Liver (tissue), 9 donors: ENCODE measurements around the gene ULK1. TPM values are rescaled to one million over a fixed set of nuclear protein-coding genes. Genes with fewer than 3 reads are reported as not detected.

Experiments
- DNase-seq: peaks from one replicate; pipeline ENCODE4 v3.0.0-alpha.2; 2017; ENCODE audit warnings: low spot score
- H3K27ac ChIP-seq, 2 donors: one replicate each; pipeline ENCODE4 v1.7.0; 2013; ENCODE audit warnings: inconsistent platforms in 2 of 2, low read length in 2 of 2, control low read depth in 1 of 2, low read depth in 1 of 2, mild to moderate bottlenecking in 1 of 2
- H3K27me3 ChIP-seq, 4 donors: one replicate each; pipeline versions ENCODE4 v1.6.1 to v1.7.0; 2013; ENCODE audit warnings: low read length in 3 of 4, inconsistent platforms in 1 of 4, mild to moderate bottlenecking in 1 of 4, moderate library complexity in 1 of 4; ENCODE audit not compliant: control insufficient read depth in 4 of 4, insufficient read depth in 4 of 4
- H3K36me3 ChIP-seq, 4 donors: one replicate each; pipeline versions ENCODE4 v1.6.1 to v1.7.0; 2013; ENCODE audit warnings: low read length in 3 of 4, mild to moderate bottlenecking in 3 of 4, low read depth in 1 of 4, moderate library complexity in 1 of 4; ENCODE audit not compliant: control insufficient read depth in 4 of 4, insufficient read depth in 3 of 4
- H3K4me1 ChIP-seq, 4 donors: one replicate each; pipeline versions ENCODE4 v1.6.1 to v1.7.0; 2013; ENCODE audit warnings: low read length in 3 of 4, mild to moderate bottlenecking in 3 of 4, moderate library complexity in 1 of 4; ENCODE audit not compliant: control insufficient read depth in 4 of 4, insufficient read depth in 4 of 4
- H3K4me3 ChIP-seq, 3 donors: one replicate each; pipeline versions ENCODE4 v1.6.1 to v1.7.0; 2013; ENCODE audit warnings: low read length in 3 of 3, control low read depth in 1 of 3, low read depth in 1 of 3, mild to moderate bottlenecking in 1 of 3
- H3K9ac ChIP-seq, 2 donors: one replicate each; pipeline ENCODE4 v1.7.0; 2013; ENCODE audit warnings: low read length in 2 of 2, mild to moderate bottlenecking in 2 of 2, moderate library complexity in 2 of 2, control low read depth in 1 of 2, low read depth in 1 of 2
- H3K9me3 ChIP-seq, 4 donors: one replicate each; pipeline versions ENCODE4 v1.6.1 to v1.7.0; 2013; ENCODE audit warnings: low read length in 3 of 4; ENCODE audit not compliant: control insufficient read depth in 4 of 4
- ATF3 ChIP-seq: IDR thresholded peaks from 2 replicates; pipeline ENCODE4 v1.6.1; 2016; ENCODE audit warnings: antibody characterized with exemption
- CTCF ChIP-seq: fragments of 150-350 bp; IDR thresholded peaks from 2 replicates; pipeline ENCODE4 v1.5.1; 2017; ENCODE audit warnings: improper control_type of control experiment, low read depth, low read length; ENCODE audit not compliant: missing input control
- EGR1 ChIP-seq, 2 donors: IDR thresholded peaks; 2 replicates each; pipeline ENCODE4 v1.6.1; 2016 to 2018; ENCODE audit warnings: antibody characterized with exemption in 2 of 2, low read depth in 2 of 2
- FOXA1 ChIP-seq: IDR thresholded peaks from 2 replicates; pipeline ENCODE4 v1.6.1; 2016; ENCODE audit warnings: antibody characterized with exemption
- FOXA2 ChIP-seq: IDR thresholded peaks from 2 replicates; pipeline ENCODE4 v1.6.1; 2016; ENCODE audit warnings: antibody characterized with exemption
- GABPA ChIP-seq, 2 donors: IDR thresholded peaks in 1 of 2; conservative IDR thresholded peaks in 1 of 2; 2 replicates each; pipeline ENCODE4 v1.6.1; 2016; ENCODE audit warnings: antibody characterized with exemption in 2 of 2, mild to moderate bottlenecking in 1 of 2, moderate library complexity in 1 of 2
- HNF4A ChIP-seq, 2 donors: conservative IDR thresholded peaks; 2 replicates each; pipeline ENCODE4 v1.6.1; 2016; ENCODE audit warnings: antibody characterized with exemption in 2 of 2, mild to moderate bottlenecking in 2 of 2
- HNF4G ChIP-seq: IDR thresholded peaks from 2 replicates; pipeline ENCODE4 v1.6.1; 2016; ENCODE audit warnings: antibody characterized with exemption
- JUND ChIP-seq, 2 donors: IDR thresholded peaks; 2 replicates each; pipeline ENCODE4 v1.6.1; 2016; ENCODE audit warnings: antibody characterized with exemption in 2 of 2
- MAX ChIP-seq: IDR thresholded peaks from 2 replicates; pipeline ENCODE4 v1.6.1; 2016; ENCODE audit warnings: antibody characterized with exemption
- NR2F2 ChIP-seq: IDR thresholded peaks from 2 replicates; pipeline ENCODE4 v1.6.1; 2016; ENCODE audit warnings: antibody characterized with exemption
- RAD21 ChIP-seq, 2 donors: IDR thresholded peaks; 2 replicates each; pipeline ENCODE4 v1.6.1; 2016; ENCODE audit warnings: antibody characterized with exemption in 2 of 2, mild to moderate bottlenecking in 2 of 2
- REST ChIP-seq: IDR thresholded peaks from 2 replicates; pipeline ENCODE4 v1.6.1; 2016; ENCODE audit warnings: antibody characterized with exemption, mild to moderate bottlenecking
- RXRA ChIP-seq, 2 donors: IDR thresholded peaks; 2 replicates each; pipeline ENCODE4 v1.6.1; 2017 to 2018; ENCODE audit warnings: antibody characterized with exemption in 2 of 2, mild to moderate bottlenecking in 1 of 2
- SP1 ChIP-seq: IDR thresholded peaks from 2 replicates; pipeline ENCODE4 v1.6.1; 2018; ENCODE audit warnings: antibody characterized with exemption, mild to moderate bottlenecking
- TAF1 ChIP-seq: conservative IDR thresholded peaks from 2 replicates; pipeline ENCODE4 v1.6.1; 2016; ENCODE audit warnings: antibody characterized with exemption, mild to moderate bottlenecking
- YY1 ChIP-seq: IDR thresholded peaks from 2 replicates; pipeline ENCODE4 v1.6.1; 2016; ENCODE audit warnings: antibody characterized with exemption, mild to moderate bottlenecking
- ZBTB33 ChIP-seq: IDR thresholded peaks from 2 replicates; pipeline ENCODE4 v1.6.1; 2016; ENCODE audit warnings: antibody characterized with exemption
- WGBS: extraction: QIAGEN DNeasy Blood & Tissue Kit; methylation state at CpG from one replicate; pipeline ENCODE4 v1.1.7; 2013; 5-methylcytosine and 5-hydroxymethylcytosine counted together
- polyA plus RNA-seq, 2 donors: library from polyadenylated mRNA; stranded (reverse) in 1 of 2; unstranded in 1 of 2; fragments of 200-250 nt in 1 of 2; fragments of >200 nt in 1 of 2; fragmentation: Nextera tagmentation in 1 of 2; extraction: Ambion mirVana in 1 of 2; gene quantifications; one replicate each; pipeline versions ENCODE4 v1.2.1 to v1.2.3, GENCODE V29; 2013 to 2015
- total RNA-seq, 2 donors: library from RNA; depleted of rRNA; stranded (reverse); fragments of >200 nt; gene quantifications; one replicate each; pipeline ENCODE4 v1.2.3, GENCODE V29; 2014
- donor health status: healthy.
- donor health status: healthy.
- donor health status: healthy.
- donor health status: healthy.
- donor health status: healthy.

ULK1 gene
- total and polyA plus RNA-seq, 4 donors = 12.5 to 41.7 (median 15.1) TPM

GRCh38 chr12:131905630-131906091 lies 11.2 kb downstream of the ULK1 start (continued):
- TF ChIP-seq ATF3 (no peak), ZBTB33 (no peak), FOXA1 (no peak), GABPA (IDR thresholded peaks at IDR 0.05 in 1 of 2, conservative IDR thresholded peaks at IDR 0.05 in 1 of 2) (no peak), JUND (IDR thresholded peaks at IDR 0.05) (no peak), NR2F2 (no peak)

GRCh38 chr12:131907379-131908091 lies 13.1 kb downstream of the ULK1 start:
- no peak for DNase-seq
- Histone ChIP-seq H3K9me3 (no peaks in the 10 kb centered on the region), H3K4me3 (no peak overlapping the region), H3K27ac (no peak overlapping the region), H3K4me1 (peaks cover 0 to 8% (median 0%) of the 10 kb centered on the region in 4 donors), H3K27me3 (no peaks in the 10 kb centered on the region), H3K36me3 (peaks cover 22 to 54% (median 28%) of the 10 kb centered on the region in 4 donors), H3K9ac (no peak overlapping the region)
- TF ChIP-seq FOXA2 = no peak
- no peak for TF ChIP-seq NR2F2
- TF ChIP-seq TAF1 = no peak
- TF ChIP-seq CTCF = no peak
- no peak for TF ChIP-seq EGR1 (IDR thresholded peaks at IDR 0.05; ENCODE audit: low read depth in 2 of 2)
- no peak for TF ChIP-seq JUND (IDR thresholded peaks at IDR 0.05)
- TF ChIP-seq SP1 = no peak
- no peak for TF ChIP-seq RAD21 (IDR thresholded peaks at IDR 0.05)
- no peak for TF ChIP-seq ZBTB33
- TF ChIP-seq FOXA1 = no peak
- TF ChIP-seq RXRA (IDR thresholded peaks at IDR 0.05) = no peak
- TF ChIP-seq ATF3 = no peak
- no peak for TF ChIP-seq GABPA (IDR thresholded peaks at IDR 0.05 in 1 of 2, conservative IDR thresholded peaks at IDR 0.05 in 1 of 2)
- TF ChIP-seq MAX = no peak
- no peak for TF ChIP-seq HNF4A (conservative IDR thresholded peaks at IDR 0.05)
- no peak for TF ChIP-seq REST
- TF ChIP-seq HNF4G = no peak
- no peak for TF ChIP-seq YY1
- WGBS = 95% methylated on average over 31 of the region's 31 CpGs
